Right atrium auricular region (tissue), 2 donors: Measurements from ENCODE around the gene CSTF2T. TPM values are rescaled to one million over a fixed set of nuclear protein-coding genes. Genes with fewer than 3 reads are reported as not detected.

Experiments
- DNase-seq: peaks from one replicate; pipeline ENCODE4 v3.0.0-alpha.2; 2019; ENCODE audit warnings: low spot score
- H3K27ac ChIP-seq, 2 donors: fragments of 200-600 bp; sonication (generic); 1 replicate in 1 of 2; 2 replicates in 1 of 2; pipeline ENCODE4 v1.5.1; 2016 to 2019
- H3K27me3 ChIP-seq, 2 donors: fragments of 200-600 bp; sonication (generic); one replicate each; pipeline versions ENCODE4 v1.5.1 to v1.6.0; 2017 to 2019
- H3K36me3 ChIP-seq: fragments of 200-600 bp; sonication (generic); one replicate; pipeline ENCODE4 v1.5.1; 2016
- H3K4me1 ChIP-seq, 2 donors: fragments of 200-600 bp; sonication (generic); one replicate each; pipeline versions ENCODE4 v1.5.1 to v1.6.0; 2017 to 2019
- H3K4me3 ChIP-seq, 2 donors: fragments of 200-600 bp; sonication (generic); 1 replicate in 1 of 2; 2 replicates in 1 of 2; pipeline ENCODE4 v1.5.1; 2017 to 2019; ENCODE audit warnings: mild to moderate bottlenecking in 1 of 2, moderate library complexity in 1 of 2
- H3K9me3 ChIP-seq, 2 donors: fragments of 200-600 bp; sonication (generic); one replicate each; pipeline ENCODE4 v1.5.1; 2019
- CTCF ChIP-seq, 2 donors: fragments of 200-600 bp; sonication (generic); IDR thresholded peaks; one replicate each; pipeline ENCODE4 v1.5.1; 2019; ENCODE audit warnings: antibody characterized with exemption in 2 of 2
- total RNA-seq, 2 donors: library from RNA; depleted of rRNA; stranded (reverse); fragments of >200 nt; gene quantifications; one replicate each; pipeline ENCODE4 v1.1.0, GENCODE V29; 2016

Gene CSTF2T
- total RNA-seq, 2 donors from 2014 or later, result 13.0 to 14.7 TPM

GRCh38 chr10:51706225-51706624, 6.8 kb upstream of the CSTF2T start:
- peaks cover 0 to 34% of the 10 kb centered on the region in 2 donors for H3K4me1 ChIP-seq
- H3K27me3 ChIP-seq, result no peaks in the 10 kb centered on the region
- H3K9me3 ChIP-seq, result no peaks in the 10 kb centered on the region
- no peak for TF ChIP-seq CTCF (IDR thresholded peaks at IDR 0.05)
- H3K27ac ChIP-seq, result peak overlapping the region; percentile 37 to 49
- H3K4me3 ChIP-seq, result no peak overlapping the region
- no peaks in the 10 kb centered on the region for H3K36me3 ChIP-seq
- peak; percentile 93 for DNase-seq

- TF ChIP-seq CTCF (IDR thresholded peaks at IDR 0.05), result no peak
- Histone ChIP-seq H3K27ac (no peak overlapping the region), H3K4me1 (peaks cover 0 to 34% of the 10 kb centered on the region in 2 donors), H3K36me3 (no peaks in the 10 kb centered on the region), H3K4me3 (no peak overlapping the region), H3K9me3 (no peaks in the 10 kb centered on the region), H3K27me3 (no peaks in the 10 kb centered on the region)
- DNase-seq, result no peak
Measured at GRCh38 chr10:51705774-51706173, 6.4 kb upstream of the CSTF2T start.

GRCh38 chr10:51700228-51700817, 928 bp upstream of the CSTF2T start:
- Histone ChIP-seq H3K4me3 (peak overlapping the region; percentile 73 to 78), H3K4me1 (peaks cover 0 to 40% of the 10 kb centered on the region in 2 donors), H3K27ac (peak overlapping the region; percentile 90 to 92), H3K27me3 (no peaks in the 10 kb centered on the region), H3K9me3 (no peaks in the 10 kb centered on the region), H3K36me3 (no peaks in the 10 kb centered on the region)
- DNase-seq, result no peak
- no peak for TF ChIP-seq CTCF (IDR thresholded peaks at IDR 0.05)

- peaks cover 0 to 52% of the 10 kb centered on the region in 2 donors for H3K4me1 ChIP-seq
- peak overlapping the region; percentile 73 to 78 for H3K4me3 ChIP-seq
- TF ChIP-seq CTCF (IDR thresholded peaks at IDR 0.05), result no peak
- H3K27me3 ChIP-seq, result no peaks in the 10 kb centered on the region
- no peaks in the 10 kb centered on the region for H3K36me3 ChIP-seq
- no peak for DNase-seq
- no peaks in the 10 kb centered on the region for H3K9me3 ChIP-seq
- peak overlapping the region; percentile 90 to 92 for H3K27ac ChIP-seq
Measured at GRCh38 chr10:51699145-51699474, 285 bp downstream of the CSTF2T start.

GRCh38 chr10:51698473-51699063, 827 bp downstream of the CSTF2T start:
- H3K27me3 ChIP-seq, result no peaks in the 10 kb centered on the region
- peaks cover 0 to 54% of the 10 kb centered on the region in 2 donors for H3K4me1 ChIP-seq
- TF ChIP-seq CTCF (IDR thresholded peaks at IDR 0.05), result no peak
- H3K9me3 ChIP-seq, result no peaks in the 10 kb centered on the region
- H3K4me3 ChIP-seq, result peak overlapping the region; percentile 73 to 78
- H3K36me3 ChIP-seq, result no peaks in the 10 kb centered on the region
- no peak for DNase-seq
- H3K27ac ChIP-seq, result peak overlapping the region; percentile 90 to 92

- H3K4me1 ChIP-seq, result peaks cover 0 to 54% of the 10 kb centered on the region in 2 donors
- no peak overlapping the region for H3K4me3 ChIP-seq
- TF ChIP-seq CTCF (IDR thresholded peaks at IDR 0.05), result no peak
- H3K9me3 ChIP-seq, result no peaks in the 10 kb centered on the region
- no peaks in the 10 kb centered on the region for H3K27me3 ChIP-seq
- DNase-seq, result no peak
- H3K27ac ChIP-seq, result peak overlapping the region in 1 of 2 donors; percentile 17
- H3K36me3 ChIP-seq, result no peaks in the 10 kb centered on the region
Measured at GRCh38 chr10:51696251-51696650, 3.1 kb downstream of the CSTF2T start.
